SKM-1 (cell line): ENCODE results near the gene SREBF2.

ENCODE experiments used
- DNase-seq: peaks from one replicate; lab custom pipeline; 2025; ENCODE audit not compliant: unreplicated experiment; lab: John Stamatoyannopoulos, UW

Gene SREBF2

DNA sequence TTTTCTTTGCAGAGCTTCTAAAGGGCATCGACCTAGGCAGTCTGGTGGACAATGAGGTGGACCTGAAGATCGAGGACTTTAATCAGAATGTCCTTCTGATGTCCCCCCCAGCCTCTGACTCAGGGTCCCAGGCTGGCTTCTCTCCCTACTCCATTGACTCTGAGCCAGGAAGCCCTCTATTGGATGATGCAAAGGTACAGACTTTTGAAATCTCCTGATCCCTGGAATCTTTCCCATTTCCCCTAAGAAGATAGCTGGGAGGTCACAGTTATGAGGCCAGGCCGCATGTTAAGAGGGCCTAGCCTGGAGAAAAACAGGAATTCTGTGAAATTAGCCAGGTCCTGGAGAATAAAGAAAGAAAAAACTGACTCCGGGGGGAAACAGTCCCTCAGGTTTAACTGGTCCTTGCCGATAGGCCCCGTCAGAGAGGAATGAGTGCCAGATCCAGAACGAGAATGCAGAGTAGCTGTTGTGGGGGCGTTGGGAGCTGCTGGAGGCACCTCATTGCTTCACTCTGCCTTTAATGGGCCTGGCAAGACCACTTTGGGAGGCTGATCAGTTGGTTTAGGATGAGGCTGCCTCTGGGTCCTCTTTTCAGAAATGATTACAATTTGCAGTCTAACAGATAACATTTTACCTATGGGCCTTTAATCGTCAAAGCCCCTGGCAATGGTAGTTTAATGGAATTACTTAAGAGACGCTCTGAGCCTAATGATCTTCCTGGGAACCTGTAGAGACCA, 42.8 kb downstream of the SREBF2 start:
- no peak for DNase-seq

DNA sequence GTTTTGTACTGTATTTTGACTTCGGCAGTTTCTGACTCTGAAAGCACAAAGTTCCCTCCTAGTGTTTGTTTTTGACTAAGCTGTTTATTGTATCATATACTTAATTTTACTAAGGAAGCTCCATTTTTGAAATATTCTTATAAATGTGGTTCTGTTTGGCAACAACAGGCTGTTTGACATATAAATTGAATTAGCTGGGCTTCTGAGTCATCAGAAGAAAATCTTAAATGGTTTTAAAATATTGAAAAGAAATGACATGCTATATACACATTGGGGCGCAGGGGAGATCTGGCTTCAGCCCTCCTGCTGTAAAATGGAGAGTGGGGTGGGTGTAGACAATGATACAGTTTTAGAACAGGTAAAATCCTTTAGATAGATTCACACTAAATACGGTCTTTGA, 43.4 kb downstream of the SREBF2 start:
- no peak for DNase-seq

DNA sequence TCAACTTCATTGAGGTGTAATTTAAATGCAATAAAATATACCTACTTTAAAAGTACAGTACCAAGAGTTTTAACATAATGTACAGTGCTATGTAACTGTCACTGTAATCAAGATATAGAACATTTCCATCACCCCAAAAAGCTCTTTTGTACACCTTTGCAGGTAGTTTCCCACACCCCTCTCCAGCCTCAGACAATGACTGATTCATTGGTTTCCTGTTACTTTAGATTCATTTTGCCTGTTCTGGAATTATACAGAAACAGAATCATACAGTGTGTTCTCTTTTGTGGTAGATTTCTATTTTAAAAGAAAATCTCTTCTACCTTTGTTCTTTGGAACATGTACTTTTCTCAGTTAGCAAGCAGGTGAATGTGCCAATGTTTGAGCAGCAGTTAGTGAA, 43.8 kb downstream of the SREBF2 start:
- no peak for DNase-seq

DNA sequence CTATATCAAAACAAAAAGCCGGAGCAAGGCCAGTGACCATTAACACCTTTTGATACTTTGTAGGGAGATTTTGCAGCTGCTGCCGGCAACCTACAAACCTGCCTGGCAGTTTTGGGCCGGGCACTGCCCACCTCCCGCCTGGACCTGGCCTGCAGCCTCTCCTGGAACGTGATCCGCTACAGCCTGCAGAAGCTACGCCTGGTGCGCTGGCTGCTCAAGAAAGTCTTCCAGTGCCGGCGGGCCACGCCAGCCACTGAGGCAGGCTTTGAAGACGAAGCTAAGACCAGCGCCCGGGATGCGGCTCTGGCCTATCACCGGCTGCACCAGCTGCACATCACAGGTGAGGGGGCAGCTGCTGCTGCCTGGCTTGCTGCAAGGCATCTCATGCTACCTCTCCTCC, 47.7 kb downstream of the SREBF2 start:
- DNase-seq = no peak

DNA sequence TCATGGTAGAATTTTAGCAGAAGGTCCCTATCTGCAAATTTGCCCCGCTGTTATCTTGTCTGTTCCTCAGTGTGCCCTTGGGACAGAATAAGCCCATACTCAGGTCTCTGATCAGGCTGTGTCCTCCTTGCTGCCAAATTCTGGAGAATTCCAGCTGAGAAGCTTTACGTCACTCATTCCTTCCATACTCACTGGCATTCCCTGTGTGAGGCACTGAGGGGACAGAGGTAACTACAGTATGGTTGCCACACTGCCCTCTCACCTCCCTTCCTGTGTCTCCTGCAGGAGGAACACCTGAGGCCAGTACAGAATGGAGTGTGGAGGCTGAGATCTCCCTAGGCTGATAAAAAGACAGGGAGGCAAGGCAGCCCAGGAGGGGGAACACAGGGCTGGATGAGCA, 50.5 kb downstream of the SREBF2 start:
- no peak for DNase-seq

DNA sequence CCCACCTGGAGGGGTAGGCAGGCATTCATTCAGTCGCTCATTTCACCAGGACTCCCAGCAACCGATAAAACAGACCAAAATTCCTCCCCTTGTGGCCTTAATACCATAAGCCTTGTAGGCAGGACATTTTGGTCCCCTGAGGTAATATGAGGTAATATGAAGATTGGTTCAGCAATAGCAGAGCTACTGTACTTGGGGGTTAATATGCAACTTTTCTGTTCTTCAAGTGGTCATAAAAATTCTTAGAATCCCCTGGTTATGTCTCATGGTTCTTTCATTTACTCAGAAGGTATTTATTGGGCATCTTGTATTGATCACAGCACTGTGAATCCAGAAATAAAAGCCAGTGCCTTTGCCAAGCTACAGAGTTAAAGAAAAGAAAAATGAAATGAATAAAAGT, 52.2 kb downstream of the SREBF2 start:
- no peak for DNase-seq

DNA sequence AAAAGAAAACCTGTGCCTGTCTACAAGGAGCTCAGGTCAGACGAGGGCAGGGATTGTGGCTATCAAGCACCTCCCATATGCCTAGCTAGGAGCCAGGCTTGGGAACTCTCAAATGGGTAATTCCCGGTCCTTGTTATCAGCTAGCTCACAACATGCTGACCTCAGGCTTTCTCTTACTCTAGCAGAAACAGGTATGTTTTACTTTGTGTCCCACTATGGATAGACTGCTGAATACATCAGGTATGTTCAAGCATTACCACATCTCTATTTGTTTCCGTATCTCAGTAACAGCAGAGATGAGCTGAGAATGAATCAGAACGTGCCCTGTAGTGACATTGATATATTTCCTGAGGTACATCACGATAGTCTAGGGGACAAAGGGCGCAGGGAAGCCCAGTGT, 52.6 kb downstream of the SREBF2 start:
- DNase-seq = no peak

DNA sequence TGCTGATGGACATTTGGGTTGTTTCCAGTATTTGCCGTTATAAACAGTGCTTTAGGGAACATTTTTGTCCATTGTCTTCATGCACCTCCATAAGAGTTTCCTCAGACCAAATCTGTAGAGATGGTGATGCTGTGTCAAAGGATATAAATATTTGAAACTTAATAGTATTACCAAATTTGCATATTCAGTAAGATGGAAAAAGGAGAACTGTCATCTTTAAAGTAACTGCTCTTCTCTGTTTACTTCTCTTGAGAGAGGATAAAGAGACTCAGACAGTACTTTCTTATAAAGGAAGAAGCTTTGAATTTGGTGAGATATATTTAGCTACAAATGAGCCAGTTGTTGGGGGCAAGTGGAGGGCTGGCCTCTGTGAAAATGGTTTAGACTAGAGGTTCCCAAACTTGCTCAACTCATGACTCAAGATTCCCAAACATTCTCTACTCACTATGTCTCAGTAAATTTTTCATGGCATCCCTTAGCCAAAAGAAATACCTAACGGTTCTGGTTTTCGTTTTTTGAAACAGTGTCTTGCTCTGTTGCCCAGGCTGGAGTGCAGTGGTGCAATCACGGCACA, 55.8 kb downstream of the SREBF2 start:
- no peak for DNase-seq

DNA sequence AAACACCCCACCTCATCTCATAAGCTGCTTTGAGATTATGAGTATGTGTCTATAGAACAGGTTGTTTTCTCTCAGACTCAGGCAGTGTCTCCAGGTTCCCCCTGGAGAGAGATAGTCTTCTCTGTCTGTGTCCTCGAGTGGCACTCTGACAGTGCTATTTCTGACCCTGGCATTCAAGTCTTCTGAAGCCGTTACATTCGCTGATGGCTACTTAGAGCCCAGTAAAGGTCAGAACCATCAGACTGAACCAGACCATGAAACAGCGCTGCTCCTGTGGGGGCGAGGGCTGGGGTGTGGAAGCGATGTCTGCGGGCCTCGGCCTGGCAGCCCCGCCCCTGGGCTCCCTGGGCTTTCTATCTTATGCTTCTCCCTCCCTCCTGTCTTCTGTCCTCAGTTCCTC, 58.5 kb downstream of the SREBF2 start:
- no peak for DNase-seq

DNA sequence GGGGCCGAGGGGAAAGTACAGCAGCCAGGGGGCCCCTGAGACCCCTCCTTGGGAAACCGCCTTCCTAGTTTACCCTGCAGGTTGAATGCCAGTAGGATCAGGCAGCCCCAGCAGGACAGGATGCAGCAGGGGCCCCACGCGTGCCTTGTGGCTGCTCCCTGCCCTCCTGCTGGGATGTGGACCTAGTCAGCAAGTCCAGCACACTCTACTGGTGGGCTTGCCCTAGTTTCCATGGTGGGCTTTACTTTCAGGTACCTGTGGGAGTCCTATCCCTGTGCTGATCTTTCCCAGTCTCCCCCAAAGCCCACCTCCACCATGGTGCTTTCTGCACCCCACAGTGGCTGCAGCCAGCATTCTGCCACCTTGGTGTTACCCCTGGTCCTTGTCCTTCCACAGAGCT, 59.8 kb downstream of the SREBF2 start:
- no peak for DNase-seq

DNA sequence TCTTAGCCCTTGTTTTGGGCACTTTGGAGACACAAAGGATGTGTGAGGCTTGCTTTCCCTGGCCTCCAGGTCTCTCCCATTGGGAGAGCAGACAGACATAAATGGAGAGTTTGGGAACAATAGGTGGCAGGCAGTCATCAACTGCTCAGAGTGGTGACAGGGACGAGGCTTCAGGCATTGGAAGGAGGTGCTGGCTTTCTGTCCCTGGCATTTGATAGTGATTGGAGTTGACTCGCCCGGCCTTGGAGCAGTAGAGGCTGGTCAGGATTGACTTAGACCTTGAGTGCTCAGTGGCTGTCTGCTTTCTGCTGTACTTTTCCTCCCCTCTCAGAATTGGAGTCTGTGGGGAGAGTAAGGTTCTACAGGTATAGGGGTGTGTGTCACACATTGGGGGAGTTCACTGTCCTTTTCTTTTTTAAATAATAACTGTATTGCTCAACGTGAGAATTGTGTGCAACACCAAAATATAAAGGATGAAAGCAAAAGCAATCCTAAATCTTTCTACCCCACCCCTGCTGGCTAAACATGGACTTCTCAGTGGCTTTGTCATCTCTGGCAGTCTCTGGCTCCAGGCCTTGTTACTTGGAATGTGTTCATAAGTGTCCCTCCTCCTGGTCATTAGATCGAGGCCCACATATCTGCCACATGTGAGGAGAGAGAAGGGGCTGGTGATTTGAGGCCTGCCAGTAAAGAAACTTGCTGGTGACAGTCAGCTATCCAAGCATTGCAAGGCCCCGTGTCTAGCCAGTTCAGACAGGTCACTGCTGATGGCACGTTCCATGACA, 60.9 kb downstream of the SREBF2 start:
- no peak for DNase-seq

DNA sequence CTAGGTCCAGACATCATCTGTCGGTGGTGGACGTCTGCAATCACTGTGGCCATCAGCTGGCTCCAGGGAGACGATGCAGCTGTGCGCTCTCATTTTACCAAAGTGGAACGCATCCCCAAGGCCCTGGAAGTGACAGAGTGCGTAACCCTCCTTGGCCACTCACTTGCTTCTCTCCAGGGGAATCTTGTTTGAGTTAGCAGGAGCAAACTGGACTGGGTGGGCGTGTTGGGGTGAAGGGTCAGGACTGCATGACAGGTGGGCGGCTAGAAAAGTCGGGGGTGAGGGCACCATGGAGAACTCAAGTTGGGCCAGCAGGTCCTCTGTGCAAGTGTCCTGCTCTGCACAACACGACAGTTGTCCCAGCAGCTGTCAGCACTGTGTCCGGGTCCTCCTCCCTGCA, 65.7 kb downstream of the SREBF2 start:
- DNase-seq = no peak

DNA sequence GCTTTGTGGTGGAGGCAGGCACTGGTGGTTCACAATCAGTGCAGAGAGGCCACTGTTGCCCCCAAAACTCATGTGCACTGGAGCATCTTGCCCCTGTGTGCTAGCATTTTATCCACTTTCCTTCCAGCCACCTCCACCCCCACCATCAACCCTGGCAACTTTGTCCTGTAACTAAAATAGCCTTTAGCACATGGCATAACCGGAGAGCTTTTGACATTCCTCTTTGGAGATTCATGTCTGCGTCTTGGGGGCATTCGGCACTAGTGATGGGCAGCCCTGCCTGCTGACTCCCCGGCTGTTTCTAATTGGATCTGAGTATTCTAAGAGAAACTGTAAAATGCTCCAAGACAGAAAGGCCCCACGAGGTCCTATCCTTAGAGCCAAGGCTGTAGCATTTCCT, 66.2 kb downstream of the SREBF2 start:
- no peak for DNase-seq

DNA sequence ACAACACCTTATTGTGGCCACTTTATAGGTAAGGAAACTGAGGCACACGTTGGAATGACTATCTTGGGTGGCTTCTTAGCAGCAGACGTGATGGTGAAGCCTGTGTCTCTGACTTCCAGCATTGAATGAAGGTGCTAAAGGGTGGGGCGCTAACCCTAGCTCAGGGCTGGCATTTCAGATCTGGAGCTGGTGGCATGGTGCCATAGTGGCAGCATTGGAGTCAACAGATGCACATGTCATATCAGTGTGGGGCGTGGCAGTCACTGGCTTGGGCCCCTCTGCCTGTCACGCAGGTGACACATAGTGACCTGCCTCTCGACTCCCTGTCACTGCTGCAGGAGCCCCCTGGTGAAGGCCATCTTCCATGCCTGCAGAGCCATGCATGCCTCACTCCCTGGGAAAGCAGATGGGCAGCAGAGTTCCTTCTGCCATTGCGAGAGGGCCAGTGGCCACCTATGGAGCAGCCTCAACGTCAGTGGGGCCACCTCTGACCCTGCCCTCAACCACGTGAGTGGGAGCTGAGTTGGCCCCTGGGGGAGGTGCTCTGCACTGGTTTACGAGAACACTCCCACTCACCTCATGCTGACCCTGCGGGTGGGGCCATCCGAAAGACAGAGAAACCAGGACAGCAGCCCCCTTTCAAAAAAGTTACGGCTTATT, 67.2 kb downstream of the SREBF2 start:
- no peak for DNase-seq

DNA sequence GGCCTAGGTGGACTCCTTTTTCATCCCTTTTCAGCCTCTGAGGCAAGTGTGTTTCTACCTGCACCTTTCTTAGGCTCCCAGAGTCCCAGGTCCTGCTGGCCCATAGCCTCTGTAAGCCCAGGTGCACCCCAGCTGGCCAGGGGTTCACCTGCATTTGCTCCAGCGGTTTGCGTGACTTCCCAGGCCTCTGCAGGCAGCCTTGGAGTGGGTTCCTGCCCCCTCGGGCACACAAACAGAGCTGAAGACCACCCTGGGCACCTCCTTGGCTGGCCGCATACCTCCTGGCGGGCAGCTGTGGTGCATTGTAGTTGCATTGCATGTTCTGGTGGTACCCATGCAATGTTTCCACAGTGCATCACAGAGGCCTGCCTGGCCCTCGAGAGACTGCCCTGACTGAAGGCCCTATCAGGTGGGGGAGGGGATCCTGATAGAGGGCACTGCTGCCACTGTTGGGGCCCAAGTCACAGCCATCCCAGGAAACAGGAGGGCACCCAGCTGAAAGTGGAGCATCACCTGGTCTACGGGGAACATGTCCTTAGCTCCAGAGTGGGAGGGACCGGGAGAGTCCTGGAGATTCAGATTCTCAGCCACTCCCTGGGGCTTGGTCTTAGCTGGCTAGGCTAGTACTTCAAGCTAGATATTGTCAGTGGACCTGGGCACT, 67.9 kb downstream of the SREBF2 start:
- no peak for DNase-seq

DNA sequence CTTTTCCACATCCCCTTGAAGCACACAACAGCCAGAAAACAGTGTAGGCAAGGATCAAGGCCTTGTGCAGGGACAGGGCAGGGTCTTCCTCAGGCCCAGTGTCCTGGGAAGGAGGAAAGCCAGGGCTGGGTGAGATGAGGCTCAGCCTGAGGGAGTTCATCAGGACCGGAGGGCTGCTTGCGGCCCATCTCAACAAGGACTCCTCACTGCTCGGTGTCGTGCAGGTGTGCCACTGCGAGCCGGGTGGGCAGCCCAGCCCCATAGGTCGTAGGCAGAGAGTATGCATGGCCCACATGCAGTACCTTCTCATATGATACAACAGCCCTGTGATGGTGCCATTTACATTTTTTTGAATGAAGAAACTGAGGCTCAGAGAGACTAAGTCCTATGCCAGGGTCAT, 69.1 kb downstream of the SREBF2 start:
- DNase-seq = no peak

DNA sequence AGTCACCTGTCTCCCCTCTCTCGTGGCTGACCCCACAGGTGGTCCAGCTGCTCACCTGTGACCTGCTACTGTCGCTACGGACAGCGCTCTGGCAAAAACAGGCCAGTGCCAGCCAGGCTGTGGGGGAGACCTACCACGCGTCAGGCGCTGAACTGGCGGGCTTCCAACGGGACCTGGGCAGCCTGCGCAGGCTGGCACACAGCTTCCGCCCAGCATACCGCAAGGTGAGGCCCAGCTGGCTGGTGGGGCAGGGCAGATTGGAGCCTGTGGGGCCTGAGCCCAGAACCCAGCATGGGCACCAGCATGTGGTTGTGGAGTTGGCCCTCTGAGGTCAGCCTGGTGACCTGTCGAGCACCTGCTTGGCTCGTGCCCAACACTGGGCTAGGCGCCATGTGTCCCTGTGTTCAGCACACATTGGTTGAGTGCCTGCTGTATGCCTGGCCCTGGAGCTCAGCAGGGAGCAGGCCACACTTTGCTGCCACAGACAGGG, 70.1 kb downstream of the SREBF2 start:
- no peak for DNase-seq

DNA sequence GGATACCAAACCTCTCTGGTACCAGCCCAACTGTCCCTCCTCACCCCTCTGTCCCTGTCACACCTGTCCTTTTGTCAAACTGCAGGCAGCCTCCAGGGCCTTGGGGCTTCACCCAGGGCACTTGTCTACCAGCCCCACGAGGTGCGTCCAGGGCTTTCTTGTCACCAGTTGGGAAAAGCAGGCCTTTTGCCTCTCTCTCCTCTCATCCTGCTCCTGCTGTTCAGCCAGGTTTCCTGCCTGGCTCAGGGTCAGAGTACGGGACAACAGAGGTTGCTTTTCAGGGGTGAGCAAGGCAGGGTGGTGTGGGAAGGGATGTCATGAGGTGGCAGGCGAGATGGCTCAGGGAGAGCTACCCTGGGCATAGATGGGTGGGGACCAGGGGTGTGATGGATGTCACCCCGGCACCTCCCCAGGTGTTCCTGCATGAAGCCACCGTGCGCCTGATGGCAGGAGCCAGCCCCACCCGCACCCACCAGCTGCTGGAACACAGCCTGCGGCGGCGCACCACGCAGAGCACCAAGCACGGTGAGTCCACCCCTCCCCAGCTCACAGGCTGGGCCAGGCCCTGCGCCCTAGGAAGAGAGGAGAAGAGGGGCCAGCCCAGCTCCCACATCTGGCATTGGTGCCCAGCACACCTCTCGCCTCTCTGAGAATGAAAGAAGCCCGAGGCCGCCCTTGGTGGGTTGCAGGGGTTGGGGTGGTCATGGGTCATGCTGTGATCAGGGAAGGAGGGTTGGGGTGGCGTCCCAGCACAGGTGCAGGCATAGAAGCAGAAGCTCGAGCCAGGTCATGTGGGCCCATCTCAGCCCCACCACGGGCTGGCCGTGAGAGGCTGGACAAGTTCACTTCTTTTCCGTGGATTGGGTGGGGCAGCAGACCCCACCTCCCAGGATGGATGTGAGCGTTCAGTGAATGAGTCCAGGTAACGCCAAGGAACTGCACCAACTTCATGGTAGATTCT, 71.8 kb downstream of the SREBF2 start:
- DNase-seq = no peak

DNA sequence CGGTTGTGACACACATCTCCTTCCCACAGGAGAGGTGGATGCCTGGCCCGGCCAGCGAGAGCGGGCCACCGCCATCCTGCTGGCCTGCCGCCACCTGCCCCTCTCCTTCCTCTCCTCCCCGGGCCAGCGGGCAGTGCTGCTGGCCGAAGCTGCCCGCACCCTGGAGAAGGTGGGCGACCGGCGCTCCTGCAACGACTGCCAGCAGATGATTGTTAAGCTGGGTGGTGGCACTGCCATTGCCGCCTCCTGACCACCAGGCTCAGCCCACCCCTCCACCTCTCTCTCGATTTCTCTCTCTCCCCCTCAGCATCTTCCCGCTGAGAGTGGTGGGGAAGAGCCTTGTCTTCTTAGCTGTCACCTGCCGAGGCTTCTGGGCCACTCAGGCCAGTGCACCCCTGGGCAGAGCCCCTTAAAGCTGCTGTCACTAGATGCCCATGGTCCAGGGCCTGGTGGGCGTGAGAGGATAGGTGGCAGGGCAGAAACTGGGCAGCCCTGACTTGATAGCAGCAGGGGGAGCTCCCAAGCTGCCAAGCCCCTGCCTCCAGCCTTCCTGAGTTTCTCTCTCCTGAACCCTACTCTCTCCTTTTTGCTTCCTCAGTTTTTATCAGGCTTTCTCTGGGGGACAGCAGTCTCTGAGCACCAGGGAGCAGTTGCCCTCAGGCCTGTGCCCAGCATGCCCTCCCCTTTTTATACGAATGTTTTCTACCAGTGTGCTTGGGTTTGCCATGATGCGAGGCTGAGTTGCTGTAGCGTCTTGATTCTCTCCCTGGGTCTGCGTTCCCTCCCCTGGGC, 72.7 kb downstream of the SREBF2 start:
- no peak for DNase-seq
